GM12892 (cell line): ENCODE measurements around the gene CACNA1E.

Experiments used
- POLR2A ChIP-seq: IDR thresholded peaks from 2 replicates; pipeline ENCODE4 v1.6.1; 2011; ENCODE audit warnings: low read depth, low read length, control low read depth
- POLR2AphosphoS5 ChIP-seq: IDR thresholded peaks from 2 replicates; pipeline ENCODE4 v1.6.1; 2011; ENCODE audit warnings: low read depth, low read length, control low read depth

DNA sequence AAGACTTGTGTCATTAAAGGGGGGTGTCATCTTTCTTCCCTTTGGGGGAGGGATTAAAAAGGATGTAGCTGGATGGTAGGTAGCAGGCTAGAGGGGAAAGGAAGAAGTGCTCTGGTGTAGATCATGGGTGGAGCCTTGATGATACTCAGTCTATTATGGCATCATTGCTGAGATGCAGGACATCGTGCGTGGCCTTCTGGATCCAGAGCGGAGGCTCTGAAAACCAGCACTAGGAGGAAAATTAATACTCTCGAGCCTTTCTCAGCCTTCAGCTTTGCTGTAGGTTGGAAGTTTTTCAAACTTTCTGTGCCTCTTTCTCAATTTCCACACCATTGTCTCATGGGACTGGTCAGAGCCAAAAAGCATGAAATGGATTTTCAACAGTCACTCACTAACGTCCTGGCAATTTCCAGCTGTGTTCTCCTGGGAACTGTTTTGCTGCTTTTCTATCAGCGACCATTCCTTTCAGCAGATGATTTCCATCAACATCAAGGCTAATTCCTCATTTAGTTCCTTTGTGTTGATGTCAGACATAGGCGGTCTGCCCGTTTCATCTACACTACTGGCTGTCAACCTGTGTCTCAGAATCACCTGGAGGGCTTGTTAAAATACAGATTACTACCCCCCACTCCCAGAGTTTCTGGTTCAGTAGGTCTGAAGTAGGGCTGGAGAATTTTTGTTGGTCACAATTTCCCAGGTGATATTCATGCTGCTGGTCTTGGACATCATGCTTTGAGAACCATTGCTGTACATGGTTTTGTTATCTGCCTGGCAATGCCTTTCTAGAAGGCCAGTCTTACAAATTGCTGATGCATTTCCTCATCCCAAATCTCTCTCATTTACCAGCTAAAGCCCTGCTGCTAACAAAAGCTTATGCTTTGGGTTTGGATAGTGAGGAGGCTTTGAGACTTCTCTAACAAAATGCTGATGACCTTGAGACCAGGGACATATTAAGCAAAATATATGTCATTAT lies 7.7 kb downstream of the CACNA1E start:
- TF ChIP-seq POLR2A (no peak), POLR2AphosphoS5 (no peak)
